ENCODE data around the gene MYCBPAP.

- no peak for TF ChIP-seq ATOH8 (CRISPR knock-in tag; IDR thresholded peaks at IDR 0.05; ENCODE audit: low read depth)
- TF ChIP-seq POLR2A (IDR thresholded peaks at IDR 0.05; ENCODE audit: low read length): no peak
- TF ChIP-seq, protein P1, sequence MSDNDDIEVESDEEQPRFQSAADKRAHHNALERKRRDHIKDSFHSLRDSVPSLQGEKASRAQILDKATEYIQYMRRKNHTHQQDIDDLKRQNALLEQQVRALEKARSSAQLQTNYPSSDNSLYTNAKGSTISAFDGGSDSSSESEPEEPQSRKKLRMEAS (IDR thresholded peaks at IDR 0.05): no peak
- TF ChIP-seq MAZ (IDR thresholded peaks at IDR 0.05; ENCODE audit: borderline replicate concordance, low read depth, low read length): no peak
- TF ChIP-seq SMC3 (IDR thresholded peaks at IDR 0.05): no peak
- TF ChIP-seq USF2 (IDR thresholded peaks at IDR 0.05): no peak
- no peak for TF ChIP-seq GATA3 (IDR thresholded peaks at IDR 0.05; ENCODE audit: borderline replicate concordance)
- TF ChIP-seq FOXS1 (CRISPR knock-in tag; IDR thresholded peaks at IDR 0.05): no peak
- TF ChIP-seq RNF2 (IDR thresholded peaks at IDR 0.05; ENCODE audit: borderline replicate concordance, low read depth): no peak
- no peak for TF ChIP-seq CTCF (IDR thresholded peaks at IDR 0.05)
Measured at GRCh38 chr17:50572541-50572940, 64.3 kb downstream of the MYCBPAP start.

Data from A549 (cell line).